HG02798 (cell line): ENCODE results near the gene PIEZO1.
"Not testable (repeated sequence)": the region's sequence is repeated elsewhere in the genome, so short reads cannot be mapped to it uniquely, and the experiment has no call there.

Experiments used
- ATAC-seq: cut with Tn5 transposase; IDR thresholded peaks from one replicate; pipeline ENCODE4 v1.9.1; 2021; ENCODE audit warnings: mild to moderate bottlenecking; ENCODE audit not compliant: unreplicated experiment, poor library complexity

Gene PIEZO1

GRCh38 chr16:88805887-88806393, 20.9 kb upstream of the PIEZO1 start:
- ATAC-seq: no peak

GRCh38 chr16:88805340-88805715, 20.3 kb upstream of the PIEZO1 start:
- ATAC-seq: no peak

- no peak for ATAC-seq
These were observed 19.7 kb upstream of the PIEZO1 start for GRCh38 chr16:88804552-88805339.

GRCh38 chr16:88804173-88804551, 19.1 kb upstream of the PIEZO1 start:
- ATAC-seq: no peak

- peak; percentile 77 for ATAC-seq
These were observed 18.4 kb upstream of the PIEZO1 start, which contains the start of gene CDT1 for GRCh38 chr16:88803264-88803987. Gene CDT1, plus strand, starts transcription at chr16:88803789. Its CDS starts 43 bp downstream, at chr16:88803832.

- no peak for ATAC-seq
These were observed 15.2 kb upstream of the PIEZO1 start for GRCh38 chr16:88800277-88800592.

GRCh38 chr16:88799569-88800276, 14.7 kb upstream of the PIEZO1 start:
- ATAC-seq: no peak

GRCh38 chr16:88798772-88799455, 13.9 kb upstream of the PIEZO1 start:
- ATAC-seq: no peak

- ATAC-seq: no peak
These were observed 13.1 kb upstream of the PIEZO1 start for GRCh38 chr16:88798073-88798472.

- no peak for ATAC-seq
These were observed 11.3 kb upstream of the PIEZO1 start for GRCh38 chr16:88796278-88796677.

GRCh38 chr16:88793251-88793954, 8.4 kb upstream of the PIEZO1 start:
- no peak for ATAC-seq

- ATAC-seq: no peak
These were observed 7.7 kb upstream of the PIEZO1 start for GRCh38 chr16:88792668-88793250.

- ATAC-seq: no peak
These were observed 7.1 kb upstream of the PIEZO1 start for GRCh38 chr16:88792078-88792550.

- no peak for ATAC-seq
These were observed 5.5 kb upstream of the PIEZO1 start for GRCh38 chr16:88790312-88791211.

- ATAC-seq: no peak
These were observed 4.6 kb upstream of the PIEZO1 start for GRCh38 chr16:88789594-88789993.

GRCh38 chr16:88788749-88789148, 3.7 kb upstream of the PIEZO1 start:
- ATAC-seq: not testable (repeated sequence)

GRCh38 chr16:88787579-88788314, 2.7 kb upstream of the PIEZO1 start:
- no peak for ATAC-seq

GRCh38 chr16:88784856-88785105, 239 bp downstream of the PIEZO1 start:
- ATAC-seq: peak; percentile 26
